Activated CD4-positive, alpha-beta T cell treated with anti-CD3 and anti-CD28 coated beads, Interleukin-10, Interleukin-2, amounts not matched to agents 100 ng/mL and 50 ng/mL, durations not matched to agents 16 hours and 8 hours (primary cell): ENCODE results near the gene SOCS2.
A peak's percentile ranks its signal among the peaks of the same experiment; 100 is the strongest.

Source experiments
- DNase-seq: peaks from one replicate; pipeline ENCODE4 v3.0.0-alpha.2; 2020

The SOCS2 gene

DNA sequence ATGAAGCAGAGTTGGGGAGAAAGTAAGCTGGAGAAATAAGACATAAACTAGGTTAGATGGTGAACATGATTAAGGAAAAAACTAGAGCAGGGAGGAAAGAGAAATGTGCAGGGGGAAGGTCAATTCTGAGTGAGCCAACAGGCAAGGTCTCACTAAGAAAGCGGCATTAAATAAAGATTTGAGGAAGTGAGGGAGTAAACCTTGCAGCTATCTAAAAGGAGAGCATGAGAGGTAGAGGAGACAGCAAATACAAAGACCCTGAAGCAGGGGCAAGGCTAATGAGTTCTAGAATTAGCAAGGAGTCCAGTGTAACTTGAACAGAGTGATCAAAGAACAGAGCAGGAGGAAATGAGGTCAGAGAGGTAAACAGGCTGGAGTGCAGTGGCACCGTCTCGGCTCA is 4.4 kb upstream of the SOCS2 start:
- DNase-seq, result no peak

DNA sequence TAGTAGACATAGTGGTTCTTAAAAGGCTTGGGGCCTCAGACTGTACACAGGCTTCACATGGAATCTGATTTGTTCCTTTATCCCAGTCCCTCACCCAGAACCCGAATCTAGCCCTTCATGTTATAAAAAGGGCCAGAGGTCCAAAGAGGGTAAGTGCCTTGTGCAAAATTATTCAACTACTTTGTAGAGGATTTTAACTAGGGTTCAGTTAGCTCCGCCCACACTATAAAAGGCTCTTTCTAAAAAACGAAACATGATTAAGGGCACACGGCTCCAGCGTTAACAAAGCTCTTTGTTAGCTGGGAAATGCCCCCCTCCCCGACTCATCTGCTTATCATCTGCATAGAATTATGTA is 3.2 kb upstream of the SOCS2 start:
- no peak for DNase-seq

DNA sequence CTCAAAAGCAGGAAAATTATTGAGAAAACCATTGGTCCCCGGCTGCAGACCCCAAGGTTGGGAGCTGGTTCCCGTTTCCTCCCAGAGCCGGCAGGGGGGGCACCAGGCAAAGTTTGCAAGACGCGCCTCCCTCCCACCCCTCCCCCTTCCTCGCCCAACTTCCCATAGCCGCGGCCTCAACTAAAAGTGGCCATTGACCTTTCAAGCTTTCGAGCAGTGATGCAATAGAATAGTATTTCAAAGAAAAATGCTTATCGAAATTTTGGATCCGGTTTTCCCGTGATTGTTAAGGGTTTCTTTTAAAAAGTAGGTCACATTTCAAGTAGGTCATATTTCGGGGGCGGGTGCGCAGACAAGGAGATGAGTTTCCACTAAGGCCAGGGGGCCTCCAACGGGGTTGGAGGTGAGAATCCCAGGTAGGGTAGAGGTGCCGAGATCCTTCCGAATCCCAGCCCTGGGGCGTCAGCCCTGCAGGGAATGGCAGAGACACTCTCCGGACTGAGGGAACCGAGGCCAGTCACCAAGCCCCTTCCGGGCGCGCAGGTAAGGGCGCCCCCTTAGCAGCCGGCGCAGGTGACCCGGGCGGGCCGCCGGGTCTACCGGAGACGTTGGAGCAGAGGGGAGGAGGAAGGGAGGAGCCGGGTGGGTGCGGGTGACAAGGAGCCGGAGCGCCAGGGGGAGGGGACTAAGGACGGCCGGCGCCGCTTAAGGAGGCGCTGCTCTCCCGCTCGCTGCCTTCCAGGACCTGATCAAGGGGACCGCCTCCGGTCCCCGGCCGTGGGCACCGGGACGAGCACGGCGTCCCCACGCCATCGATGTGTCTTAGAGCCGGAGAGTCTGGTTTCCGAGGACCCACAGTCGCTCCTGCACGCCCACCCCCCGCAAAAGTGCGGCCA is 2.6 kb upstream of the SOCS2 start:
- DNase-seq, result peak; percentile 74

DNA sequence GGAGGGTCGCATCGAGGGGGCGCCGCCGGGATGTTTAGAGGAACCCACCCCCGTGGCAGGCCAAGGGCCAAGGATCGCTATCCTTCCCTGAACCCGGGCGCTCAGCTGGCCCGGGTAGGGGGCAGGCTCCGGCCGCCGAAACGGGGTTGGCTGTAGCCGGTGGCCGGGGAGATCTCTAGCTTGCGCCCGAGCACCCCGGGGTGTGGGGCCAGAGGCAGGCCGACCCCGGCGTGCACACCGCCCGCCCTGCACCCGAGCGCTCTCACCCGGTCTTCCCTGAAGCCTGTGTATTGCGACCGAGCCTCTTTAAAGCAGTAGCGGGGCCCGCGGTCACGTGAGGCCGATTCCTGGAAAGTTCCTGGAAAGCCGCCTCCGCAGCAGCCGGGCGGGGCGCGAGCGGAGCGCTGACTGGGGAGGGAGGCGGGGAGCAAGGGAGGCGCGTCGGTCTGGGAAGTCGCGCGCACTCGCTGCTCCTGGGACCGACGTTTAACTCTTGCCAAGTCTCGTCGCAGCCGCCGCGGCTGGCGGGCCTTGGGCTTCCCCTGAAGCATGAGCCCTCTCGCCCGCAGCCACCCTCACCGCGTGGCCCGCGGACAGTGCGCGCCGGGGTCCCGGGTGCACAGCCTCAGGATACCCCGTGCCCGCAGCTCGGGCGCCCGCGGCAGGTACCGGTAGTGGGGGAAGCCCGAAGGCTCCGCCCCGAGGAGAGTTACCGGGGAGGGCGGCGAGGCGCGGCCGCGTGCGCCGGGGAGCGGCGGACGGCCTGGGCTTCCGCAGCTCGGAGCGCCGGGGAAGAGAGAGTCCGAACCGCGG is 1.7 kb upstream of the SOCS2 start:
- DNase-seq, result peak; percentile 89

DNA sequence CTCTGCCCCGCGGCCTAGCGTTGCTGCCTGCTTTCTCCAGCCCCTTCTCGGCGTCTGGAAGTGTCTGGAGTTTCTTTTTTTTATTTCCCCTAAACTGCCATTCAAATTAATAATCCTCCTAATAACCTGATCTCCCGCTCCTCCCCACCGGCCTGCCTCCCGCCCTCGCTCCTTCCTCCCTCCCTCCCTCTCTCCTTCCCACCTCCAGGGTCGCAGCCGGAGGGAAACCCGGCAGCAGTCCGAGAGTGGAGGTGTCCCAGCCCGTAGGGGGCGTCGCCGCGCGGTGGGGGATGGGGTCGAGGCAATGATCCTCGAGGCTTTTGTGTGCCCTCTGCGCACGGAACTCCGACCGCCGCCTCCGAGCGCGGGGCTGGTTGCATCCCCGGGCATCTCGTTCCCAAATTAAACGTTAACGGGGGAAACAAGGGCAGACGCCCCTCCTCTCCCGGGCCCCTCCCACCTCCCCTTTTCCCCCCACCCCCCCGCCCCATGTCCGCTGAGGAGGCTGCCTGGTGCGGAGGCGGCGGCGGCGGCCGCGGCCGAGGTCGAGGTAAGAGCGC is 1.0 kb upstream of the SOCS2 start:
- peak; percentile 55 for DNase-seq

DNA sequence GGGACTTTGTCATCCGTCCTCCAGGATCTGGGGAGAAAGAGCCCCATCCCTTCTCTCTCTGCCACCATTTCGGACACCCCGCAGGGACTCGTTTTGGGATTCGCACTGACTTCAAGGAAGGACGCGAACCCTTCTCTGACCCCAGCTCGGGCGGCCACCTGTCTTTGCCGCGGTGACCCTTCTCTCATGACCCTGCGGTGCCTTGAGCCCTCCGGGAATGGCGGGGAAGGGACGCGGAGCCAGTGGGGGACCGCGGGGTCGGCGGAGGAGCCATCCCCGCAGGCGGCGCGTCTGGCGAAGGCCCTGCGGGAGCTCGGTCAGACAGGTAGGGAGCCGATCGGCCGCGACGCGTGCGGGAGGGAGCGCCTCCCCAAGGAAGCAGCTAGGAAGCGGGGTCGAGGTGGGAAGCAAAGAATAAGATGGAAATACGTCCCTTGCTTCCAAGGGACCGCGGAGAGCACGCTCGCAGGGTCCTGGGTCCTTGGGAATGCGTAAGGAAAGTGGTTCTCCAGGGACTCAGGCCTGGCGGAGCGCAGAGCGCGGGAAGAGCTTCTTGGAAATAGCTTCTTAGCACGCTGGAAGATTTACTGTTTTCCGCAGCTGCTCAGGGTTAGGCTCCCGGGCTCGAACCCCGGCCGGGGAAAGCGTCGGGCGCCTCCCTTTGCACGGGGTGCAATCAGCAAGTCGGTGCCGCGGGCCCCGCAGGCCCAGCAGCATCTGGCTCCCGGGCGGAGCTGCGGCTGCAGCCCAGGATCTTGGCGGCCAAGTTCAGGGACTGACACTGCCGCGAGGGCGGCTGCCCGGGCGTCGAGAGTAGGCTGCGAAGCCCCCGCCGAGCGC is 457 bp downstream of the SOCS2 start:
- no peak for DNase-seq

DNA sequence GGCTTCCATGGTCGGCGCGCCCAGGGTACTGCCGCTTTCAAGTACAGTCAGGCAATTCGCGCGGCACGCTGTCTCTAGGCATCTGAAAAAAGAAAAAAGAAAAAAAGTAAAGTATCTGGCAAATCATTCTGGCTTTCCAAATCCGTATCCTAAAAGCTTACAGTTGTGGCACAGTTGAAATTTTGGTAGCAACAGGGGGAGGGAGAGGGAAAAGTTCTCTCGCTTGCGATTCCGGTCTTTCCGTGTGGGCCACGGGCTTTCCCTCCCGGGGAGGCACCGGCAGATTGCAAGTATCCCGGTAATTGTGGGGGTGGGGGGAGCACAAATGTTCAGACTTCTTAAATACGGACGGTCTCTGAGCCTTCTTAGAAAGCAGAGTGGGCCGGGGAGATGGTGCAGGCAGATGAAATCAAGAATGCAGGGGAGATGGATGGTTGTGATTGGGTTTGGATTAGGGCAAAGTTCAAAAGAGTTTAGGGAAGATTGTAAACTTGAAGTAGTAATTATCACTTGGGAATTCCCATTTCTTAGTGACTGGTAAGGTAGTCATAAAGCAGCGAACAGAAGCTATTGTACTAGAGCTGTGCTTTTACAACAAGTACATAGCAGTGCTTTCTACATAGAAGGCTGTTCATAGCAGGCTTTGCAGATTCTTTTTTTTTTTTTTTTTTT is 1.2 kb downstream of the SOCS2 start:
- no peak for DNase-seq

DNA sequence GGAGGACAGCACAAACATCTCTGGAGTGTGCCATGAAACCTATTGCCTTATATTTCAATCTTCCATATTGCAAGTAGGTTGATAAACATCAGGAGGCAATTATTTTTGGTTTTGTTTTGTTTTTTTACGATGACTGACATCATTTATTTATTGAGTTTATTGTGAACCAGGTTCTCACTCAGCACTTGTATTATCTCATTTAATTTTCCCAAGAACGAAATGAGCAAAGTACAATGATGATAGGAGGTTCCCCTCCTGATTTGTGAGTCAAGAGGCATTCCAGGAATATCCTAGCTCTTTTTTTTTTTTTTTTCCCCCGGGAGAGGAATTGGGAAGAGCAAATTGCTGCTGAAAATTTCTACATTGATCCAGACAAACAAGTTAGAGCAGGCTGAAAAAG is 4.7 kb downstream of the SOCS2 start:
- no peak for DNase-seq

DNA sequence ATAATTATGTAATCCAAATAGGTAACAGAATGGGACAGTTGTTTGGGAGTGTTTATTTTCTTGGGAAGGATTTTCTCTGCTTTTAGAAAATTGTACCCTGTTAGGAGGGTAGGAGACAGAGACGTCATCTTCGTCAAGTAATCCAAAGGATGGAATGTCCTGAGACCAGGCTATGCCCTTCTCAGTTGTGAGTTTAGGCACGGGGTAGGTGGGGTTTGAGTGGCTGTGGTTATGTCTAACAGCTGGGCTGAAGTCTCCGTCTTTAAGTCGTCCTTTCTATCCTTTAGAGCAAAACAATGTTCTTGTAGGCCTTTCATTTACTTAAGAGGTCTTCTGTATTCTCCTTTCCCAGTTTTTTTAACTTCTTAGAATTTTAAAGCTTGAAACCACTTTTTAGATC is 5.7 kb downstream of the SOCS2 start:
- no peak for DNase-seq

DNA sequence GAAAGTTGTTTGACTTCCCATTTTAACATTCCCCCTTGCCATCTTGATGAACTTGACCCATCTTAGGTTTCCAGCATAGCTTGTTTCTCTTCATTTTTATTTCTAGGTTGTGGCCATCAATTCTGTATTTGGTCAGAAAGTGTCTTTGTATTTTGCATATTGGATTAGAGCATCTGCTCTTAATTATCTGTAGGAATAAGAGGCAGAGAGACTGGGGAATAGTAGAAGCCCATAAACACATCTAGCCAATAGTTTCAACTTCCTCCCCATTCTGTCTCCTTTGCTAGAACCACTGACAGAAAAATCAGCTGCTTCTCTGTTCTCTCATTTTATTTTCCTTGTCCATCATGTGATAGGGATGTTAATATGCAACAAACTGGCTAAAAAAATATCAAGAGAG is 8.2 kb downstream of the SOCS2 start:
- DNase-seq, result no peak

DNA sequence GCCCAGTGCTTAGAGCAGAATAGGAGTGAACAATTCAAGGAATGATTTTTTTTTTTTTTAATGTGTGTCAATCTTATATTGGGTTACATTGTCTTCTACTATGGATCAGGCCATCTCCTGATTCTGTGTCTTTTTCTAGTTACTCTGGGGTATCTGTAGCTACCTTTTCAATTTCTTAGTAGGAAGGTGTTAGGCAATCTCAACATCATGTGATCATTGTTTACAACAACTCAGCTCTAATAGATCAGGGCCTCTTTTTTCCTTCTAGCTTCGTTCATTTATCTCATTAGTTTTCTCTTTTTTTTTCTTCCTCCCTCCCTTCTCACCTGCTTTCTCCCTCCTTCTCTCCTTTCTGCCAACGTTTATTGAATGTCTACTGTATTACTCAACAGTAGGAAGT is 8.9 kb downstream of the SOCS2 start:
- no peak for DNase-seq

DNA sequence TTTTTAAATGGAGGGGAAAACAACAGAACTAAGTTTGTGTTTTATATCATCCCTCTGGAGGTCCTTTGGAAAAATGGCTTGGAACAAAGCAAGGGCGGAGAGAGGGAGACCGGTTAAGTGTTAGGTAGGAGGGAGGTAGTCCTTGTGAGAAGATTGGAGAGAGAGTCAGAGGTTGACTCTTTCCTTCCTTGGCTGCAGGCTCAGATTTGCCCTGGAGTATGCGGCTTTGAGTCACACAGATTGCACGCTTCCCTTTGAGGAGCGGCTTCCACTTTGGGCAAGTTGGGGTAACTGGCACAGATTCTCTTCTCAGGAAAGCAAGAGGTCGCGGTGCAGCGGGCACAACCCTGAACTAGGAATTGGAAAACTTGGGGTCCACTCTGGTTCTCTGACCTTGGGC is 9.9 kb downstream of the SOCS2 start:
- no peak for DNase-seq

DNA sequence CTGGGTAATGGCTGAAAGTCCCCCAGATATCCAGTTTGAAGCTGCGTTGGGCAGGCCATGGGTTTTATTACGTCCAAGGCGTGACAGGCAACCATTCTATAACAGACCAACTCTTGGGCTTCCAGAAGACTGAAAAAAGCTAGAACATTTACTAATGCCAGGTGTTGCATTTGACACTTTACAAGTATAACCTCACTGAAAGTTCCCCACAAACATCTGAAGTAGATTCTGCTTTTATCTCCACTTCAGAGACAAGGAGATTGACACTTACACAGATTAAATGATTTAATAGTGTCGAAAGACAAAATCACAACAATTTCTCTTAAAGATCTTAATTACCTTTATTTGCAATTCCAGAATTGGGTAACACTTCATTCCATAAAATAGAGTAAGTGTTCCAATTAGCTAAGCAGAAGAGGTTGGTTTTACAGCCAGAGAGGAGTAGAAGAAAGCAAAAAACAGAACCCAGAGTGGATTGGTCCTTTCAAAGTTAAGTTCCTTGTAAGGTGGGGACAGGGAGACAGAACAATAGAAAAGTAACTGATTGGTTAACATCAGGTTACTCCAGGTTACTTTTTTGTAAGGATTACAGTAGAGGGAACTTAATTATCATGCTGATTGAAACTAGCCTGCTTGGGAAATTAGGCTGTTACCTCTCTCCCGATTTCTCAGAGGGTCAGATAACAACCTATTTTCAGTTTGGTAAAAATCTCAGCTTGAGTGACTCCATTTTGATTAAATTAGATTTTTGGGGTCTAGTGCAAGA is 11.3 kb downstream of the SOCS2 start:
- no peak for DNase-seq

DNA sequence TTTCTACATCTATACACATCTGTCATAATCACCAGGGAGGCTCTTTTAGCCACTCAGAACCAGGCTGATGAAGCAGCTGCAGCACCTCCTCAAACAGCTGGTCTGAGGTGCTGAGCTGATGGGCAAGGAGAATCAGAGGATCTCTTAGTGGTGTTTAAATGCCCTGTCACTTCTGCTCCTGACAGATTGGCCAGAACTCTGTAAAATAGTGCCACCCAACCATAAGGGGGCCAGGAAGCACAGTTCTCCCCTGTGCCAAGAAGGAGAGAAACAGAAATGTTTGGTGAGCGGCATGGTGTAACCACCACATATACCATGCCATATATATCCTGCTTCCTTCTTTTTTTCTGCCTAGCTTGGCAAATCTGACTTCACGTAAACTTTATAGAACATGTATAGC is 12.8 kb downstream of the SOCS2 start:
- no peak for DNase-seq

DNA sequence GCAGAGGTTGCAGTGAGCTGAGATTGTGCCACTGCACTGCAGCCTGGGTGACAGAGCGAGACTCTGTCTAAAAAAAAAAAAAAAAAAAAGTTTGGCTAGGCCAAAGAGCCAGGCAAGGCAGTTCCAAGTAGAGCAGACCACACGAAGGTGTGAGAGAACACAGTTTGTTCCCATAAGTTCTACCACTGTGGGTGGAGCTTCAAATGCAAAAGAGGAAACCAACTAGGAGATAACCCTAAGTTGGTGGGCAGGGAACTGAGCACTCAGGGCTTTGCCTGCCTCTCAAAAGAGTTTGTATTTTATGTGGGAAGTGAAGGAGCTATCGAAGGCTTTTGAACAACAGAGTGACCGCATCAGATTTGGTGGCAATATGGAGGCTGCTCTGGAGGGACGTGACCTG is 15.1 kb downstream of the SOCS2 start:
- no peak for DNase-seq

DNA sequence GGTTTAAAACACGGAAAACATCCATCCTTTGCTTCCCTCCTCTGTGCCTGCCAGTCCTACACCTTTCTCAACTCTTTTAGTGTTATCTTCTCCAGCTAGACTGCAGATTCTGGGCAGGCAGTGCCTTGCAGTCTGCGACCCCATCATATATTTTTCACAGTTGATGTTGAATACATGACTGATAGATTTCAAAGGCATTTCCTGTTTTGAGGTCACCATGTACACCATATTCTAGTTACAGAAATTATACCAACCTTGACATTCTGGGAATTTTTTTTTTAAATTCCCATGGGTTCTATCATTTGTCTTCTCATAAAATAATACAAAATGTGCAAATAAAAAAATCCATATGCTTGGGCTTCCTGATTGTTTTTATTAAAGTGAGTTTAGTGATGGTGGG is 16.6 kb downstream of the SOCS2 start:
- no peak for DNase-seq

DNA sequence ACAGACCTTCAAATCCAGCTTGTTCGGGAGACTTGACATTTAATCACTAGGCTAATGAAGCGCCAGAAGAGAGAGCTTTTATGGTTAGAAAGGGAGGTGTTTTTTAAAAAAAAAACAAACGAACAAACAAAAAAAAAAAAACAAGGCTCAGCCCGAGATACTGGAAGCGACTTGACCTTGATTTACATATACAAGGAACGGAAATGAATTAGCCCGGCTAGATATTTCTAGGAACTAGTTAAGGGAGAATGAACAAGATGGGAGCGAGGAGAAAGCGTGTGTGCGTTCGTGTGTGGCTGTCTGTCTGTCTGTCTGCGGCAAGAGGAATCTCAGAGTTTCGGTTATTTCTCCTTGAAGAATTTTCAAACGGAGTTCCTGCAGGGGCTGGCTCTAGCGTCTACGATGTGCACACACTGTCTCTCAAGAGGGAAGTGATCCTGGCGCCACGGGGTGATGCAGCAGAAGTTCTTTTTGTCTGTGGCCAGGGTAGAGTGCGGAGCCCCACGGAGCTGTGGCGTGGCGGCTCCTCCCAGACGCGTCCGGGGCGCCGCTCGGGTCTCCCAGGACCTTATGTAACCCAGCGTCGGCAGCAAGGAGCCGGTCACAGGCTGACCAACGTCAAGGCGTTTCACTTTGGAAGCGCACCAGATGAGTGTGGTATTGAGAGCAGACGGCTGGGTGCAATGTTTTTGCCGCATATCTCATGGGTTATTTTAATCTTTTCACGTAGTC is 18.8 kb downstream of the SOCS2 start:
- peak; percentile 25 for DNase-seq

DNA sequence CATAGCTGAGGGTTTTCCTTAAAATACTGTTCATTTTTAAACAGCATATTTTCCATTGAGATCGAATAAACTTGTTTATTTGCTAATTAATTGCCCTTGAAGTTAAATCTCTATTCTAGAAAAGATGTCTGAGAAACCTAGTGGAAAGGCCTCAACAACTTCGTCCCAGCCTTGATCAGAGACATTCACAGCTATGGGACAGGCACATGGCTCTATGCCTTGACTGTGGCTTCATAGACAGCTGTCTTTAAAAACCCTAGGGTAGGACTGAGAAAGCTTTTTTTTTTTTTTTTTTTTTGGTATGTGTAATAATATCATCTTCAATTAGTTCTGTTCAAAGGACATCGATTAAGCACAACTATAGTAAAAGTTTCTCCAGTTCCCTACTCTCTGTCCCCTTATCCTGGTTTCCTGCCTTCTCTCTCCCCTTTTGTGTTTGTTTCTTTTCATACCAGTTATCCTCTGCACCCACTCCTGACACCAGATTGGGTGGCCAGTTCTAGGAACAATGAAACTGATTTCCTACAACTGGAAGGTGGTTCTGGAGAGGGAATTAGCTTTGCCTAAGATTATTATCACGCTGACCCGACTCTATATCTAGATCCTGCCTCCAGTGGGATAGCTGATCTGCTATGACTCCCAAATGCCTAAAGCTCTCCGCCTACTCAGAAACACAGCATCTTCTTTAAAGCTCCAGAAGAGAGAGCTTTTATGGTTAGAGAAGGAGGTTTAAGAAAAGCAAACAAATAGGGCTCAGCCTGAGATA is 20.3 kb downstream of the SOCS2 start:
- DNase-seq, result no peak

DNA sequence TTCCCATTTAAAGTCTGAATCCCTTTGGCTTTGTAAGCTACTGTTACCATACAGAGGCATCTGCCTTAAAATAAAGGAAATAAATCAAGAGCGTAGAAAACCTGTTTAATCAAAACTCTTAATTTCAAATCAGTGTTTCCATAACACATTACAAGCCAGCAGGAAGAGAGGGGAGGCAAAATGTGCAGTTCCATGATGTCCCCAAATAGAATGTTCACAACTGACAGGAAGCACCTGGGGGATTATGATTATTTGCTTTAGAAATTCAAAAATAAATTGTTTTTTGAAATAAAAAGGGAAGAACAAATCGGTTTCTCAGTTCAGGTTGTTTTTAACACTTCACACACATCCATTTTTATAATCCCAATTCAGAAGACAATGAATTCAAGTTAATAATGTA is 21.4 kb downstream of the SOCS2 start:
- DNase-seq, result no peak

DNA sequence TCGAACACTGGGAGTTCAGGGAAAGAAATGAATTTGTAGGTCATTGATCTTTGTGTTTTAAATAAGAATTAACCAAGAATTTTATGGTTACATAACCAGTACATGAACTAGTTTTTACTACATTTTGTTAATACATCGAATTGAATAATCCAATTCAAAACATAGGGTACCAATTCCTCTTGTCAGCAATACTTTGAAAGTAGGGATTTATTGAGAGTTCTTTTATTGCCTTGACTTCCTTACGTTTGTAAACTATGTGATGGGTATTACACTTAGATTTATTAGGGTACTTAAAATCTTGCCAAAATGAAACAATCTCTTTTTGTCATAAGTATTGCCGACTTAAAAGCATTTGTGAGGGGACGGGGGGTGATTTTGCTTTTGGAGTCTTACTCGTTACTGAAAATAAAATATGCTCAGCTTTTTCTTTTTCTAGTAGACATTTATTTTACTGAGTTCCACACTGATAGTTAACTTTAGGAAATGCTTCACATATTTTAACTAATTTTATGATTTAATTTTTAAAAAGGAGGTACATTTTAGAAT is 22.4 kb downstream of the SOCS2 start:
- DNase-seq, result no peak
